Stimulated activated CD8-positive, alpha-beta memory T cell treated with anti-CD3 and anti-CD28 coated beads, Interleukin-15, amount 100 ng/mL, for 4 hours (primary cell): Measurements from ENCODE around the gene SLAMF7.

Experiments used
- DNase-seq, 2 donors: peaks; one replicate each; pipeline ENCODE4 v3.0.0-alpha.2; 2020; ENCODE audit warnings: low read depth in 2 of 2

SLAMF7 gene

DNA sequence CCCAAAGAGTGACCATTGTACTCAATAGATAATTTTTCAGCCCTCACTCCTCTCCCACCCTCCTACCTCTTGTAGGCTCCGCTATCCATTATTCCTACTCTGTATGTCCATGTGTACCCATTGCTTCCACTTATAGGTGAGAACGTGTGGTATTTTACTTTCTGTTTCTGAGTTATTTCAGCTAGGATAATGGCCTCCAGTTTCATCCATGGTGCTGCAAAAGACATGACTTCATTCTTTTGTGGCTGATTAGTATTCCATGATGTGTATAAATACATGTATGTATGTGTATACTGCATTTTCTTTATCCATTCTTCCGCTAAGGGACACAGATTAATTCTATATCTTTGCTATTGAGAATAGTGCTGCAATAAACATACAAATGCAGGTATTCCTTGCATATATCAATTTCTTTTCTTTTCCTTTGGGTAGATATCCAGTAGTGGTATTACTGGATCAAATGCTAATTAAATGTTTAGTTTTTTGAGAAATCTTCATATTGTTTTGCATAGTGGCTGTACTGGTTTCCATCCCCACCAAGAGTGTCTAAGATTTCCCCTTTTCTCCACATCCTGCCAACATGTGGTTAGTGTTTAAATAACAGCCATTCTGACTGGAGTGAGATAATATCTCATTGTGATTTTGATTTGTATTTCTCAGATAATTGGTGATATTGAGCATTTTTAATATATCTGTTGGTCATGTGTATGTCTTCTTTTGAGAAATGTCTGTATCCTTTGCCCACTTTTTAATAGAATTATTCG is 61.8 kb downstream of the SLAMF7 start:
- no peak for DNase-seq

DNA sequence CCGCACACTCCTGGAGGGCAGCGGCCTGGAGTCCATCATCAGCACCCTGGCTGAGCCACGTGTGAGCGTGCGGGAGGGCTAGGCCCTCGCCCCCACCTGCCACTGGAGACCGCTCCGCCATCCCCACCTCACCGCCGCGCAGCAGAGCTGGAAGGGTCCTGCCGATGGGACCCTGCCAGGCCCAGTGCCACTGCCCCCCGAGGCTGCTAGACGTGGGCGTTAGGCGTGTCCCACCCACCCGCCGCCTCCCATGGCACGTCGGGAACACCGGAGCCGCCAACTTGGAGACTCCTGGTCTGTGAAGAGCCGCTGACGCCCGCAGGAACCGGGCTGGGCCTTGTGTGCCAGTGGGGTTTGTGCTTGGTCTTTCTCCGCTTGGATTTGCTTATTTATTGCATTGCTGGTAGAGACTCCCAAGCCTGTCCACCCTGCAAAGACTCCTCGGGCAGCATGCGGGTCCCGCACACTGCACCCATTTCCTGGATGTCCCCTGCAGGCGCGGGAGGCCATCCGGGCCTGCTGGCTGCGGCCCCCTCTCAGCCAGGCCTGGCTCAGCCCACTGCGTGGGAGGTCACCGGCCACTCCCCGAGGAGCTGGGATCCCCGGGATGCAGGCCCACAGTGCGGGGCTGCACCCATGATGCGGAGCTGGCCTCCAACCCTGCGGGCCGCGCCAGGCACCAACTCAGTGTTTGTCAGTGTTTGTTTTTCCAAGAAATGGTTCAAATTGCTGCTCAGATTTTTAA is 63.0 kb downstream of the SLAMF7 start:
- no peak for DNase-seq
